A549 (cell line): ENCODE data around the gene RAB6D. TPM values are rescaled to one million over a fixed set of nuclear protein-coding genes. Genes with fewer than 3 reads are reported as not detected.

Experiments used
- ATAC-seq, 2 experiments: fragments of 200-7000 bp in 1 of 2; fragments of >200 bp in 1 of 2; cut with Nextera tagmentation in 1 of 2; cut with Tn5 transposase in 1 of 2; 3 replicates each; pipeline versions ENCODE4 v1.8.0 to v1.9.1; 2018 to 2020; ENCODE audit warnings: mild to moderate bottlenecking in 1 of 2, moderate library complexity in 1 of 2
- CTCF ChIA-PET: fragments of 300-600 bp; sonication (Branson Sonifier 250); formaldehyde crosslinking; extraction: SDS; loops from one replicate; lab custom pipeline; 2021; ENCODE audit warnings: antibody characterized with exemption, inconsistent platforms; lab: Yijun Ruan, JAX
- POLR2A ChIA-PET: fragments of 350-600 bp; formaldehyde crosslinking; extraction: SDS; loops from one replicate; lab custom pipeline; 2021; ENCODE audit warnings: antibody characterized with exemption, inconsistent platforms; lab: Yijun Ruan, JAX
- DNase-seq, 2 experiments: peaks; one replicate each; pipeline versions ENCODE4 v3.0.0 to v3.0.0-alpha.2; 2011 to 2016; ENCODE audit warnings: low read depth in 1 of 2, low spot score in 1 of 2
- FAIRE-seq: peaks from 2 replicates; lab custom pipeline; 2011; peaks lifted over from hg19 to GRCh38; lab: Jason Lieb, UNC
- H3K27ac ChIP-seq, 2 experiments: fragments of >200 bp; sonication (Bioruptor Twin); formaldehyde crosslinking; 3 replicates each; pipeline ENCODE4 v1.5.1; 2016 to 2017
- H3K4me1 ChIP-seq: fragments of >200 bp; sonication (Bioruptor Twin); formaldehyde crosslinking; 3 replicates; pipeline ENCODE4 v1.6.1; 2016
- H3K4me2 ChIP-seq: fragments of >200 bp; sonication (Bioruptor Twin); formaldehyde crosslinking; 3 replicates; pipeline ENCODE4 v1.6.1; 2016
- H3K4me3 ChIP-seq: fragments of >200 bp; sonication (Bioruptor Twin); formaldehyde crosslinking; 3 replicates; pipeline ENCODE4 v1.5.1; 2016
- H3K9me3 ChIP-seq: fragments of >200 bp; sonication (Bioruptor Twin); formaldehyde crosslinking; 3 replicates; pipeline ENCODE4 v1.6.1; 2016
- ATOH8 ChIP-seq: fragments of 250-450 bp; sonication (Bioruptor Pico); IDR thresholded peaks from 2 replicates; pipeline ENCODE4 v1.5.0; 2020; ENCODE audit warnings: low read depth, mild to moderate bottlenecking, moderate library complexity
- BCL3 ChIP-seq: fragments of >200 bp; sonication (Bioruptor Twin); formaldehyde crosslinking; IDR thresholded peaks from 3 replicates; pipeline ENCODE4 v1.6.1; 2016
- BHLHE40 ChIP-seq: IDR thresholded peaks from 2 replicates; pipeline ENCODE4 v1.6.1; 2012; ENCODE audit warnings: low read depth, low read length, inconsistent platforms
- CBX2 ChIP-seq: fragments of 200-600 bp; sonication (generic); IDR thresholded peaks from 2 replicates; pipeline ENCODE4 v1.6.1; 2016; ENCODE audit warnings: low read depth, mild to moderate bottlenecking, borderline replicate concordance
- CEBPB ChIP-seq, 2 experiments: fragments of >200 bp in 1 of 2; sonication (Bioruptor Twin) in 1 of 2; formaldehyde crosslinking in 1 of 2; IDR thresholded peaks; 2 replicates each; pipeline ENCODE4 v1.6.1; 2012 to 2016
- FOSL2 ChIP-seq, 2 experiments: fragments of 450-650 bp in 1 of 2; fragments of >200 bp in 1 of 2; sonication (Bioruptor Twin) in 1 of 2; formaldehyde crosslinking; IDR thresholded peaks; 2 replicates each; pipeline versions ENCODE4 v1.5.0 to v1.6.1; 2016 to 2020; ENCODE audit warnings: mild to moderate bottlenecking in 1 of 2, moderate library complexity in 1 of 2
- FOXS1 ChIP-seq: fragments of 250-450 bp; sonication (Bioruptor Pico); IDR thresholded peaks from 2 replicates; pipeline ENCODE4 v1.5.0; 2020; ENCODE audit warnings: mild to moderate bottlenecking, moderate library complexity
- HDAC2 ChIP-seq: fragments of 200-600 bp; sonication (generic); IDR thresholded peaks from 2 replicates; pipeline ENCODE4 v1.6.1; 2016
- HES2 ChIP-seq: fragments of >200 bp; sonication (Bioruptor Twin); formaldehyde crosslinking; IDR thresholded peaks from 2 replicates; pipeline ENCODE4 v1.6.1; 2016
- HMGXB4 ChIP-seq: fragments of 250-450 bp; sonication (Bioruptor Pico); IDR thresholded peaks from 2 replicates; pipeline ENCODE4 v1.5.0; 2021; ENCODE audit warnings: mild to moderate bottlenecking, moderate library complexity, borderline replicate concordance
- HOXB13 ChIP-seq: fragments of 250-450 bp; sonication (Bioruptor Pico); IDR thresholded peaks from 2 replicates; pipeline ENCODE4 v1.5.0; 2020; ENCODE audit warnings: low read depth, mild to moderate bottlenecking, moderate library complexity
- HOXB5 ChIP-seq: fragments of 250-450 bp; sonication (Bioruptor Pico); IDR thresholded peaks from 2 replicates; pipeline ENCODE4 v1.5.0; 2020; ENCODE audit warnings: mild to moderate bottlenecking, moderate library complexity
- JUN ChIP-seq, 2 experiments: fragments of >200 bp; sonication (Bioruptor Twin); formaldehyde crosslinking; IDR thresholded peaks; 2 replicates in 1 of 2; 3 replicates in 1 of 2; pipeline ENCODE4 v1.6.1; 2016 to 2017
- KDM1A ChIP-seq: fragments of 200-600 bp; sonication (generic); IDR thresholded peaks from 2 replicates; pipeline ENCODE4 v1.6.1; 2016; ENCODE audit warnings: low read depth, mild to moderate bottlenecking
- MAFK ChIP-seq: fragments of 450-650 bp; IDR thresholded peaks from 2 replicates; pipeline ENCODE4 v1.6.1; 2014; ENCODE audit not compliant: partially characterized antibody
- MAZ ChIP-seq: fragments of 150-350 bp; IDR thresholded peaks from 2 replicates; pipeline ENCODE4 v1.6.1; 2014; ENCODE audit warnings: antibody characterized with exemption, low read depth, low read length, borderline replicate concordance
- NPAS2 ChIP-seq: fragments of 250-450 bp; sonication (Bioruptor Pico); IDR thresholded peaks from 2 replicates; pipeline ENCODE4 v1.8.0; 2022; ENCODE audit warnings: mild to moderate bottlenecking, moderate library complexity, borderline replicate concordance
- NR3C1 ChIP-seq: fragments of >200 bp; sonication (Bioruptor Twin); formaldehyde crosslinking; IDR thresholded peaks from 3 replicates; pipeline ENCODE4 v1.6.1; 2017
- PBX3 ChIP-seq: IDR thresholded peaks from 2 replicates; pipeline ENCODE4 v1.6.1; 2012
- REST ChIP-seq: fragments of 200-600 bp; sonication (generic); IDR thresholded peaks from 2 replicates; pipeline ENCODE4 v1.6.1; 2016; ENCODE audit warnings: antibody characterized with exemption, mild to moderate bottlenecking, moderate library complexity
- RFX5 ChIP-seq: fragments of 450-650 bp; IDR thresholded peaks from 2 replicates; pipeline ENCODE4 v1.7.1; 2014; ENCODE audit warnings: antibody characterized with exemption, mild to moderate bottlenecking, moderate library complexity
- SREBF2 ChIP-seq: fragments of 450-650 bp; IDR thresholded peaks from 2 replicates; pipeline ENCODE4 v1.6.1; 2014; ENCODE audit warnings: mild to moderate bottlenecking, moderate library complexity
- TFCP2L1 ChIP-seq: fragments of 250-450 bp; sonication (Bioruptor Pico); IDR thresholded peaks from 2 replicates; pipeline ENCODE4 v1.5.0; 2021; ENCODE audit warnings: mild to moderate bottlenecking
- ZC3H11A ChIP-seq: fragments of 450-650 bp; IDR thresholded peaks from 2 replicates; pipeline ENCODE4 v1.6.1; 2014; ENCODE audit warnings: antibody characterized with exemption, mild to moderate bottlenecking
- ZFP36 ChIP-seq: fragments of 450-650 bp; IDR thresholded peaks from 2 replicates; pipeline ENCODE4 v1.6.1; 2014; ENCODE audit warnings: borderline replicate concordance; ENCODE audit not compliant: partially characterized antibody
- ZSCAN20 ChIP-seq: fragments of 250-450 bp; sonication (Bioruptor Pico); IDR thresholded peaks from 2 replicates; pipeline ENCODE4 v1.8.0; 2022; ENCODE audit warnings: mild to moderate bottlenecking, moderate library complexity
- polyA plus RNA-seq, 4 experiments: library from polyadenylated mRNA; depleted of rRNA in 3 of 4; stranded (reverse); fragments of >200 nt; fragmentation: RNase III in 1 of 4; extraction: RNeasy Plus Mini Kit Qiagen cat#74134 plus additional on column Dnase treatment in 1 of 4; gene quantifications; 2 replicates in 3 of 4; 3 replicates in 1 of 4; pipeline ENCODE4 v1.2.3, GENCODE V29; 2011 to 2017
- TF ChIP-seq, protein P1 (sequence below): fragments of >200 bp; sonication (Bioruptor Twin); formaldehyde crosslinking; IDR thresholded peaks from 3 replicates; pipeline ENCODE4 v1.5.1; 2016

The RAB6D gene
- polyA plus RNA-seq, 2 of the 4 experiments (the other 2 are of a cell fraction), result 0.04 to 0.05 TPM

DNA sequence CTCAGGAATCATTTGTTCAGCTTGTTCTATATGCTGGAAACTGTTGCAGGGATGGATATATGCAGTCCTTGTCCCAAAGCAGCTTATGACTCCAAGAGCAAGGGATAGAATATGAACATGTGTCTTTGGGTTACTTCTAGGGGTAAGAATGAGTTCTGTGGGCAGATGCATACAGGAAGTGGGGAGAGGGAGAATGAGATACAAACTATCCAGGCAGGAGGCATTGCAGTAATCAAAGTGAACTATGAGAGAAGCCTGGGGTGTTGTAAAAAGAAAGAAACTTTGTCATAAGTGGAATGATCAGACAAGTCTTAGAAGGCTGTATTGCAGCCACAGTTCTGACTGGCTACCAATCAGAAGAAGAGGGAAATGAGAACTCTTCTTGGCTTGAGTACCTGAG, 44.8 kb upstream of the RAB6D start:
- no peak for DNase-seq
- no peak for FAIRE-seq
- Histone ChIP-seq H3K4me3 (no peak overlapping the region), H3K4me1 (no peaks in the 10 kb centered on the region), H3K27ac (no peak overlapping the region), H3K4me2 (no peak overlapping the region), H3K9me3 (no peaks in the 10 kb centered on the region)
- ChIA-PET POLR2A (no interaction called here), CTCF (no interaction called here)
- TF ChIP-seq ZSCAN20, result no peak
- no peak for TF ChIP-seq HOXB13
- no peak for TF ChIP-seq HDAC2
- TF ChIP-seq NPAS2 (CRISPR knock-in tag), result no peak
- no peak for TF ChIP-seq MAZ
- TF ChIP-seq CBX2, result no peak
- no peak for TF ChIP-seq PBX3
- no peak for TF ChIP-seq MAFK
- no peak for TF ChIP-seq ATOH8 (CRISPR knock-in tag)
- no peak for TF ChIP-seq SREBF2
- TF ChIP-seq, protein P1, sequence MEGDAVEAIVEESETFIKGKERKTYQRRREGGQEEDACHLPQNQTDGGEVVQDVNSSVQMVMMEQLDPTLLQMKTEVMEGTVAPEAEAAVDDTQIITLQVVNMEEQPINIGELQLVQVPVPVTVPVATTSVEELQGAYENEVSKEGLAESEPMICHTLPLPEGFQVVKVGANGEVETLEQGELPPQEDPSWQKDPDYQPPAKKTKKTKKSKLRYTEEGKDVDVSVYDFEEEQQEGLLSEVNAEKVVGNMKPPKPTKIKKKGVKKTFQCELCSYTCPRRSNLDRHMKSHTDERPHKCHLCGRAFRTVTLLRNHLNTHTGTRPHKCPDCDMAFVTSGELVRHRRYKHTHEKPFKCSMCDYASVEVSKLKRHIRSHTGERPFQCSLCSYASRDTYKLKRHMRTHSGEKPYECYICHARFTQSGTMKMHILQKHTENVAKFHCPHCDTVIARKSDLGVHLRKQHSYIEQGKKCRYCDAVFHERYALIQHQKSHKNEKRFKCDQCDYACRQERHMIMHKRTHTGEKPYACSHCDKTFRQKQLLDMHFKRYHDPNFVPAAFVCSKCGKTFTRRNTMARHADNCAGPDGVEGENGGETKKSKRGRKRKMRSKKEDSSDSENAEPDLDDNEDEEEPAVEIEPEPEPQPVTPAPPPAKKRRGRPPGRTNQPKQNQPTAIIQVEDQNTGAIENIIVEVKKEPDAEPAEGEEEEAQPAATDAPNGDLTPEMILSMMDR, result no peak
- no peak for TF ChIP-seq ZFP36
- TF ChIP-seq TFCP2L1 (CRISPR knock-in tag), result no peak
- TF ChIP-seq HMGXB4, result no peak
- no peak for TF ChIP-seq BHLHE40
- TF ChIP-seq JUN (IDR thresholded peaks at IDR 0.05), result no peak
- no peak for TF ChIP-seq RFX5
- TF ChIP-seq HES2, result no peak
- no peak for TF ChIP-seq FOXS1 (CRISPR knock-in tag)
- TF ChIP-seq HOXB5 (CRISPR knock-in tag), result no peak
- ATAC-seq, result no peak

DNA sequence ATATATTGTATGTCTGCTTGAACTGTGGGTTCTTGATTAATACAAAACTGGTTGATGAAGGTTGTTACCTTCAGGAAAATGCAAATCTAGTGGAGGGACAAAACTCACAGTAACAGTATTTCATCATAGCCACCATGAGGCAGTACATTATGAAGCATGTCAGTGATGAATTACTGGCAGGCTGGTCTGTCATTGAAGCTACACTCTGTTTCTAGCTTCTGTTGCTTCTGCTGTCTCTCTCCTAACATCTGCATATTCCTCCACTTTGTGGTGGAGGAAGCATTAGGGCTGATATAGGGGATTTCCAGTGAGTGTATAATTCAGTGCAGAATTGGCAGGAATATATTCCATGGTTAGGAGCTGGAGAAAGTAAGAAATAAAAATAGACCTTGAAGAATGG, 44.2 kb upstream of the RAB6D start:
- CTCF ChIA-PET, result no interaction called here
- Histone ChIP-seq H3K27ac (no peak overlapping the region), H3K4me3 (no peak overlapping the region), H3K9me3 (no peaks in the 10 kb centered on the region), H3K4me2 (no peak overlapping the region), H3K4me1 (no peaks in the 10 kb centered on the region)
- POLR2A ChIA-PET, result no interaction called here
- DNase-seq, result no peak
- no peak for ATAC-seq
- no peak for FAIRE-seq
- TF ChIP-seq ATOH8 (CRISPR knock-in tag) (no peak), BCL3 (no peak), FOSL2 (IDR thresholded peaks at IDR 0.05) (no peak), FOSL2 (CRISPR knock-in tag; IDR thresholded peaks at IDR 0.05) (no peak), REST (no peak), MAZ (no peak), NR3C1 (no peak), KDM1A (no peak), ZC3H11A (no peak), CEBPB (IDR thresholded peaks at IDR 0.05) (no peak)
